Dermis microvascular lymphatic vessel endothelial cell (primary cell): ENCODE data around the gene PRKCQ. TPM values are rescaled to one million over a fixed set of nuclear protein-coding genes. Genes with fewer than 3 reads are reported as not detected.
"Not testable (repeated sequence)": the region's sequence is repeated elsewhere in the genome, so short reads cannot be mapped to it uniquely, and the experiment has no call there.

Experiments used
- DNase-seq, 2 donors: peaks; one replicate each; pipeline versions ENCODE4 v3.0.0 to v3.0.0-alpha.2; 2010; ENCODE audit warnings: low read depth in 2 of 2
- total RNA-seq: library from RNA; depleted of rRNA; stranded (reverse); fragments of >200 nt; gene quantifications from 2 replicates; pipeline ENCODE4 v1.2.1, GENCODE V29; 2014

PRKCQ gene
- total RNA-seq, 1 donor from 2014 or later: 0.39 TPM

DNA sequence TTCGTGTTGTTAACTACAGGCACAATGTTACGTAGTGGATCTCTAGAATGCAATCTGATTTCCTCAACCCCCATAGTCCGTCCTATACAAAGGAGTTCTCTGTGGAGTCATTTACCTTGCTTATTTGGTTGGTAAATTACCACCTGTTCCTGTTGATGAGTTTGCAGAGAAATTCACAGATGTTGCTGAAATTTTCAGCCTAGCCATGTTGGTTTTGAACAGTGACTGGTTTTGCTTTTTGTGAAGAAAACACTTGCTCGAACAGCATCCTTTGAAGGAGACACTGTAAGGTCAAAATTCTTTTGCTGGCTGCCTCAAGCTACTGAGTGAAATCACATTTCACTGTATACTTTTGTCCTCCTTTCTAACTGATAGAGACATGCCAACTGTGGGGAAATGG, 15.4 kb upstream of the PRKCQ start:
- DNase-seq: no peak

- no peak for DNase-seq
These were observed 13.2 kb upstream of the PRKCQ start for GRCh38 chr10:6593241-6593671.

GRCh38 chr10:6592080-6592479, 12.0 kb upstream of the PRKCQ start:
- DNase-seq: no peak

DNA sequence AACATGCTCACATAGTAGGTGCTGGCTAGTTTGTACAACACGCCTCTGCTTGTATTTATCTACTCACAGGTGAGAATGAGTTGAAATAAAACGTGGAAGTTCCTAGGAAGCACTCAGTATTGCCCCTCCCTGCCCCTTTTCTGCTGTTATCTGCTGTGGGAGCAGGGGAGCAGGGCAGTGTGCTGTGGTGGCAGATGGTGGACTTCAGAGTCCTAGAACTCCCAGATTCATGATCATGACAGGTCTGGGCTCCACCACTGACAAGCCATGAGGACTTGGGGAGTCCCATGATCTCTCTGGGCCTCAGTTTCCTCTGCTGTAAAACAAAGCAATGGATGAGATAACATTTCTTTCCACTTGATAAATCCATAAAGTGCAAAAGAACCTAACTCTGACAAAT, 11.6 kb upstream of the PRKCQ start:
- DNase-seq: no peak

DNA sequence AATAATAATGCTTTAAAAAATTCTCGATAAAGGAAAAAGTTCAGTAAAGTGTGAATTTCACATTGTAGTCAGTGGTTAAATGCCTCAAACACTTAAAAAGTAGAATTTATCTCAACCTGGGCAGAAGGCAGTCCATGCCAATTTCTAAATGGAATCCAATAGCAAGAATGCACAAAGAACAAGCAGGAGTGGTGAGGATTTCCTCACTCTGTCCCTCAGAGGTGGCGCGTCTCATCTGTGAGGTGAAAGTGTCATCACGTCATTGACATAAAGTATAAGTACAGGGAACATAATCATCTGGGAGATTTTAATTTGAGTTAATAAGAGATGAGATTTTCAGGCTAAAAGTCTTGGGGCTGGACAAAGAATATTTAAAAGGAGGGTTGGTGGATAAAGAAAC, 10.0 kb upstream of the PRKCQ start:
- no peak for DNase-seq

DNA sequence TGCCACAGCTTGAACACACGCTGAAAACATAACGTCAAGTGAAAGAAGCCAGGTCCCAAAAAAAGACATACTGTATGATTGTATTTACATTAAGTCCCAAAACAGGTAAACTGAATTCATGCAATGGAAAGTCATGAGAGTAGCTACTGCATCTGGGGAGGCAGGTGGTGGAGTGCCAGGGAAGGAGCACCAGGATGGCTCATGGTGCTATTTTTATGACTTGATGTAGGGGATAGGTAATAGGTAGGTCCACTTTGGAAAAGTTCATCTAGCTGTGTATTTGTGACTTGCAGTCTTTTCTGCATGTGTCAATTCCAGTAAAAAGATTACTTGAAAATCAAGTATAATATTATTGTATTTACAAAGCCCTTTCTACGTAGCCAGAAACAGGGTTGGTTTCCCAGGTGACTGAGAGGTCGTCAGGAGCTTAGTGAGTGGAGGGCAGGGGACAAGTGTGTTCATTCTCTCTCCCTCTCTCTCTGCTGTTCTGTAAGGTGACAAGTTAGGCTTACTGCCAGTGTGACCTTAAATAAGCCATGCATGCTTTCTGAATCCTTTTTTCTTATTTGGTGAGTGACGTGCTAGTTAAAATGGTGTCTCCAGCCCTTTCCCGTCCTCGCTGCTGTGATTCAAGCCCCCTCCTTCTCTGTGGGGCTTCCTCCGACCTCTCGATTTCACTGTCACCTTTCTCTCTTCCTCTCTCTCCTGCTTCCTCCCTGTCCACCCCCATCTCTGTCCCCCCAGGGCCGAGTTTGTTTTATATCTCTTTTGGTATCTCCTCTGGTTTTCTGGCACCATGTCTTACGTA, 9.4 kb upstream of the PRKCQ start:
- DNase-seq: no peak

DNA sequence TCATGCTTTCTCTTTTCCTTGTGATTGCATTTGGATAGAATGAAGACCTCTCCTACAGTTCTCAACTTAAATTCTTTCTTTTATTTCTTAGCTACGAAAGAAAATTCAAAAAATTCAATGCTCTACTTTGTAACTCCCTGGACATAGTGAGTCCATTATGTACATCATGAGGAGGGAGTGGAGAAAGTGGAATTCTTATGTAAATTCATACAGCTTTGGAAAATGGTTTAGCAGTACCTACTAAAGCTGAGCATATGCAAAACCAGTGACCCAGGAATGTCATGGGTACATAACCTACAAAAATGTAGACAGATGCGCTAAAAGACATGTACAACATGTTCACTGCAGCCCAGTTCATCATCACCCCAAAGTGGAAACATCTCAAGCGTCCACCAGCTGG, 8.8 kb upstream of the PRKCQ start:
- DNase-seq: no peak

DNA sequence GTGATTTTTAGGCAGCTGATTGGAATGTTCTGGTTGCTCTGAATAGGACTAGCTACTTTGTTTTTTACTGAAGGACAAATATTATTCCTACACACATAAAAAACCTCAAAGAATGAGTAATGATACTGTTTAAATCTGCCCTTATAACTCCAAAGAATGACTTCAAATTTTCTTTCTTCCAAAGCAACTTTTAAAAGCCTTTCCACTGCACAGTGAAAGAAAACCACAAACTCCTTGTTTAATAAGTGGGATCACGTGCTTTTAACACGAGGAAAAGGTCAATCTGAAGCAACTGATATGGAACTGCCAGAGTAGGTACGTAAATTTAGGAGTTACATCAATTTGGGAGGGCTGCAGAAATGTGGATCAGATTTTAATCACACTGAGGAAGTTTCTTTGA, 8.0 kb upstream of the PRKCQ start:
- DNase-seq: no peak

DNA sequence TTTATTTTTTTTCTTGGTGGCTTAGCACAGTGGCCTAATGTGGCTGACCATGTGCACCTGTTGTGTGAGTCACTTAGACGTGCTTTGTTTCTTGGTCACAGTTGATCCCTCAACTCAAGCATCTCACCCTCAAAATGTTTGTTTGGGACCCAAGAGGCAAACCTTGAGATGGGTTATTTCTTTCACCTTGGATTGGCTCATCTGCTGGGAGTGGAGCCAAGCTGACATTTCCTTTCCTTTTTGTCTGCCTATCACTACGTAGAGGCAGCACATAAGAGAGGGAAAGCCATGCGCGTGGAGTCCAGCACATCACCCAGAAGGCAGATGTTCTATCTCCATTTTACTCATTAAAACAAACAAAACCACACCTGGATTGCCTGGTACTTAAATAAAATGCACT, 6.4 kb upstream of the PRKCQ start:
- no peak for DNase-seq

DNA sequence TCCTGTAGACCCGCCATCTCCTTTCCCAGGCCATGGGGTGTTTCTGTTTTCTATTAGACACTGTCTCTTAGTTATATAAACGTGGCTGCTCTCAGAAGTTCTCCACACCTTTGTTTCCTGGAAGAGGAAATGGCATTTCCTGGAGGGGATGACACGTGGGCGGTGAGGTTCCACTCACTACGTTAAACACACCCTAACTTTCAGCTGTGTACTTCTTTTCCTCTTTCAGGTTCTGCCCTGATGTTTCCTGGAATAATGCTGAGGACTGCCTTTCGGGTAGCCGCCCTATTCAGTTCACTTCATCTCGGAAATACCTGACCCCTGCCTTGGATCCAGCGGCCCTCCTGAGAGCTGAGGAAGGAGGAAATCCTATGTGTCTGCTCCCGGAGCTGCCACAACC, 3.4 kb upstream of the PRKCQ start:
- DNase-seq: no peak

DNA sequence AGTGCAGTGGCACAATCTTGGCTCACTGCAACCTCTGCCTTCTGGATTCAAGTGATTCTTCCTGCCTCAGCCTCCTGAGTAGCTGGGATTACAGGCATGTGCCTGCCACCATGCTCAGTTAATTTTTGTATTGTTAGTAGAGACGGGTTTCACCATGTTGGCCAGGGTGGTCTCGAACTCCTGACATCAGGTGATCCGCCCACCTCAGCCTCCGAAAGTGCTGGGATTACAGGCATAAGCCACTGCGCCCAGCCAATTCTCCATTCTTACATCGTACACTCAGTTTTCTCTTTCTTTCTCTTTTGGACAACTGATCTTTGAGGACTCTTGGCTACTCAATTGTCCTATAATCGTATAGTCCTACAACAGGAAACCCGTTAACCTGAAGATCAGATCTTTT, 2.8 kb upstream of the PRKCQ start:
- DNase-seq: not testable (repeated sequence)

DNA sequence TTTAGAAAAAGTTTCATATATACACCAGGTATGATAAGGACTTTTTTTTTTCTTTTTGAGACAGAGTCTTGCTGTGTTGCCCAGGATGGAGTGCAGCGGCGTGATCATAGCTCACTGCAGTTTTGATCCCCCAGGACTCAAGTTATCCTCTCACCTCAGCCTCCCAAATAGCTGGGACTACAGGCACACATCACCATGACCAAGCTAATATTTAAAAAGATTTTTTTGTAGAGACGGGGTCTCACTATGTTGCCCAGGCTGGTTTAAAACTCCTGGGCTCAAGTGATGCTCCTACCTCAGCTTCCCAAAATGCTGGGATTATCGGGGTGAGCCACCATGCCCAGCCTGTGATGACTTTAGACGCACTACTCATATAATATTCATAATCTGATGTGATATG, 2.2 kb upstream of the PRKCQ start:
- DNase-seq: no peak

DNA sequence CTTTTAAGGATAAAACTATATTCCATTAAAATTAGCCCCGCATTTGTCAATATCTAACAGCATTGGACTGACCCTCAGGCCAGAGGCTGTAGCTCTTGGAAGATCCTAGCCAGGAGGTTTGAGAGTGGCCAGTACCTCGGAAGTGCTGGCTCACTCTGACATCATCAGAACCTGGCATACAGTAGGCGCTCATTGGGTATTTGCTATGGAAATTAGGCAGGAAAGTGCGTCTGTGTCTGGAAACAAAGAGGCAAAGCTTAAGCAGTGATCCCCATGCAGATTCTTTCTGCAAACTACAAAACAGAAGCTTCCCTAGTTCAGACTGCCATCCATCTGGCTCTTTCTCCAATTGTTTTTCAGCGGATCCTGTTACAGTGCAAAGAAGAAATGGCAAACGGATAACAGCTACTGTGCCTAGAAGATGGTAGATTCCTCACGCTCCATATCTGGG, 1.7 kb upstream of the PRKCQ start:
- DNase-seq: no peak

DNA sequence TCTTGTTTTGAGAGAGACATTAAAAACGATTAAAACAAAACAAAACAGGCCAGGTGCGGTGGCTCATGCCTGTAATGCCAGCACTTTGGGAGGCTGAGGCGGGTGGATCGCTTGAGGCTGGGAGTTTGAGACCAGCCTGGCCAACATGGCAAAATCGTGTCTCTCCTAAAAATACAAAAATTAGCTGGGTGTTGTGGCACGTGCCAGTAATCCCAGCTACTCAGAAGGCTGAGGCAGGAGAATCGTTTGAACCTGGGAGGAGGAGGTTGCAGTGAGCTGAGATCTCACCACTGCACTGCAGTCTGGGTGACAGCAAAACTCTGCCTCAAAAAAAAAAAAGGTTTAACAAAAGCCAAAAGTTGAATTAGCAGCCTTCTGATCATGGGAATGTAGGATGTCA, 1.1 kb upstream of the PRKCQ start:
- not testable (repeated sequence) for DNase-seq

GRCh38 chr10:6580279-6581029, 378 bp upstream of the PRKCQ start:
- peak; percentile 16 to 73 for DNase-seq

- no peak for DNase-seq
These were observed 733 bp downstream of the PRKCQ start for GRCh38 chr10:6579183-6579903.

- DNase-seq: no peak
These were observed 1.3 kb downstream of the PRKCQ start for GRCh38 chr10:6578795-6579182.

DNA sequence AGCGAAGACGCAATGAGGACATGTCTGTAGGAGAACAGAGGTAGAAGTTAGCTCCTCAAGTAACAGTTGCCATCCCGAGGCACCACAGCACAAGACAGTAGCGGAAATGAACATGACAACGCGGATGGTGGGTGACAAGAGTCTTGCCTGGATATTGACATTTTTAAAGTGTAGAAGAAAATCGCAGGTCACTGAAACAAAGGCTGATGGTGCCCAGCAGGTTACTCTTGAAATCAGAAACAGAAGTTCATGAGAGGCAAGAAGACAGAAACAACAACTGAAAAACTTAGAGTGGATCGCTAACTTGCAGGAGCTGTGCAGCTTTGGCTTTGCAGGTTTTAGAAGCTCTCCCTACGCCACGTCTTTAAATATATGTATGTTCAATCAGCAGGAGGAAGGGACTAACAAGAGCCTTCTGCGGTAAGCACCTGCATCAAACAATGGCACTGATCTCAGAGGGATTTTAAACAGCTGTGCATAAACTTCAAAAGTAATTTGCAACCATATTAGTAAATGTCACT, 1.8 kb downstream of the PRKCQ start:
- DNase-seq: no peak

- DNase-seq: no peak
These were observed 3.8 kb downstream of the PRKCQ start for GRCh38 chr10:6576326-6576725.

DNA sequence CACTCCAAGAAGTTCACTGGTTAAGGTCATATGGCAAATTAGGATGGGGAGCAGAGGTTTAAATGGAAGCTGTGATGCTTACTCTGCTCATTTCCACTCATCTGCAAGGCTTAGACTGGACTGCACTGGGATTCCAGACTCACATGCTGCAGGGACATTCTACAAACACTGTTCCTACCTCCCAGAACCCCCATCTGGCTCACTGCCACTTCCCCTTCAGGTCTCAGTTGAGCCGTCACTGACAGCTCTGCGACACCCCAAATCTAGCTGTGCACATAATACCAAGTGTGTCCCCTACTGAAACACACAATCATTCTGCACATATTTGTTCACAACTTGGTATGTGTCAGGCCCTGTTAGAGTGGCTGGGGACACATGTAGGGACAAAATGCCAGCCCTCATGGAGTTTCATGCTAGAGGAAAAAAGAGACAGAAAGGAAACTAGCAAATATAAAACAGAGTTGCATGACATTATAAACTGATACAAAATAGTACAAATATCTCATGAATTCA, 5.4 kb downstream of the PRKCQ start:
- DNase-seq: no peak

- DNase-seq: no peak
These were observed 9.2 kb downstream of the PRKCQ start for GRCh38 chr10:6570893-6571292.

- DNase-seq: no peak
These were observed 10.8 kb downstream of the PRKCQ start for GRCh38 chr10:6569259-6569658.
